GM18873 (cell line): ENCODE data around the gene ERCC6L2.

ENCODE experiments used
- ATAC-seq: cut with Tn5 transposase; IDR thresholded peaks from one replicate; pipeline ENCODE4 v1.9.1; 2021; ENCODE audit warnings: mild to moderate bottlenecking, moderate library complexity, moderate number of reproducible peaks; ENCODE audit not compliant: unreplicated experiment, low FRiP score

Gene ERCC6L2

GRCh38 chr9:95857896-95858295 is 17.6 kb upstream of the ERCC6L2 start:
- no peak for ATAC-seq

GRCh38 chr9:95862343-95862742 is 13.1 kb upstream of the ERCC6L2 start:
- ATAC-seq, result no peak

- ATAC-seq, result no peak
Observed at GRCh38 chr9:95864852-95865580, 10.5 kb upstream of the ERCC6L2 start.

GRCh38 chr9:95870352-95870751 is 5.1 kb upstream of the ERCC6L2 start:
- no peak for ATAC-seq

GRCh38 chr9:95870906-95871305 is 4.6 kb upstream of the ERCC6L2 start:
- ATAC-seq, result no peak

GRCh38 chr9:95874303-95874988 is 1.0 kb upstream of the ERCC6L2 start:
- ATAC-seq, result no peak

- ATAC-seq, result peak; percentile 20
Observed at GRCh38 chr9:95874989-95875304, 544 bp upstream of the ERCC6L2 start.

- ATAC-seq, result no peak
Observed at GRCh38 chr9:95876138-95876444, 600 bp downstream of the ERCC6L2 start.

- no peak for ATAC-seq
Observed at GRCh38 chr9:95876595-95876994, 1.1 kb downstream of the ERCC6L2 start.

GRCh38 chr9:95877984-95878383 is 2.5 kb downstream of the ERCC6L2 start:
- no peak for ATAC-seq

GRCh38 chr9:95879591-95879990 is 4.1 kb downstream of the ERCC6L2 start:
- no peak for ATAC-seq

GRCh38 chr9:95880021-95880690 is 4.7 kb downstream of the ERCC6L2 start:
- ATAC-seq, result no peak

GRCh38 chr9:95887926-95888497 is 12.5 kb downstream of the ERCC6L2 start:
- ATAC-seq, result no peak

GRCh38 chr9:95890594-95890993 is 15.1 kb downstream of the ERCC6L2 start:
- ATAC-seq, result no peak

GRCh38 chr9:95891067-95891671 is 15.7 kb downstream of the ERCC6L2 start:
- no peak for ATAC-seq

- ATAC-seq, result no peak
Observed at GRCh38 chr9:95892690-95893089, 17.2 kb downstream of the ERCC6L2 start.

GRCh38 chr9:95896580-95896979 is 21.1 kb downstream of the ERCC6L2 start:
- no peak for ATAC-seq

GRCh38 chr9:95901506-95901905 is 26.0 kb downstream of the ERCC6L2 start:
- ATAC-seq, result no peak

GRCh38 chr9:95903398-95903797 is 27.9 kb downstream of the ERCC6L2 start:
- no peak for ATAC-seq

- ATAC-seq, result no peak
Observed at GRCh38 chr9:95907794-95908193, 32.3 kb downstream of the ERCC6L2 start.

- no peak for ATAC-seq
Observed at GRCh38 chr9:95910023-95910707, 34.7 kb downstream of the ERCC6L2 start.
